ENCODE measurements around the gene SNAP47.

The SNAP47 gene

GRCh38 chr1:227733309-227733705 lies 1.9 kb upstream of the SNAP47 start:
- TF ChIP-seq, protein P1, sequence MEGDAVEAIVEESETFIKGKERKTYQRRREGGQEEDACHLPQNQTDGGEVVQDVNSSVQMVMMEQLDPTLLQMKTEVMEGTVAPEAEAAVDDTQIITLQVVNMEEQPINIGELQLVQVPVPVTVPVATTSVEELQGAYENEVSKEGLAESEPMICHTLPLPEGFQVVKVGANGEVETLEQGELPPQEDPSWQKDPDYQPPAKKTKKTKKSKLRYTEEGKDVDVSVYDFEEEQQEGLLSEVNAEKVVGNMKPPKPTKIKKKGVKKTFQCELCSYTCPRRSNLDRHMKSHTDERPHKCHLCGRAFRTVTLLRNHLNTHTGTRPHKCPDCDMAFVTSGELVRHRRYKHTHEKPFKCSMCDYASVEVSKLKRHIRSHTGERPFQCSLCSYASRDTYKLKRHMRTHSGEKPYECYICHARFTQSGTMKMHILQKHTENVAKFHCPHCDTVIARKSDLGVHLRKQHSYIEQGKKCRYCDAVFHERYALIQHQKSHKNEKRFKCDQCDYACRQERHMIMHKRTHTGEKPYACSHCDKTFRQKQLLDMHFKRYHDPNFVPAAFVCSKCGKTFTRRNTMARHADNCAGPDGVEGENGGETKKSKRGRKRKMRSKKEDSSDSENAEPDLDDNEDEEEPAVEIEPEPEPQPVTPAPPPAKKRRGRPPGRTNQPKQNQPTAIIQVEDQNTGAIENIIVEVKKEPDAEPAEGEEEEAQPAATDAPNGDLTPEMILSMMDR (IDR thresholded peaks at IDR 0.05; ENCODE audit: low read depth, low read length): no peak
- H3K4me3 ChIP-seq (ENCODE audit: low read depth, low read length): no peak overlapping the region

DNA sequence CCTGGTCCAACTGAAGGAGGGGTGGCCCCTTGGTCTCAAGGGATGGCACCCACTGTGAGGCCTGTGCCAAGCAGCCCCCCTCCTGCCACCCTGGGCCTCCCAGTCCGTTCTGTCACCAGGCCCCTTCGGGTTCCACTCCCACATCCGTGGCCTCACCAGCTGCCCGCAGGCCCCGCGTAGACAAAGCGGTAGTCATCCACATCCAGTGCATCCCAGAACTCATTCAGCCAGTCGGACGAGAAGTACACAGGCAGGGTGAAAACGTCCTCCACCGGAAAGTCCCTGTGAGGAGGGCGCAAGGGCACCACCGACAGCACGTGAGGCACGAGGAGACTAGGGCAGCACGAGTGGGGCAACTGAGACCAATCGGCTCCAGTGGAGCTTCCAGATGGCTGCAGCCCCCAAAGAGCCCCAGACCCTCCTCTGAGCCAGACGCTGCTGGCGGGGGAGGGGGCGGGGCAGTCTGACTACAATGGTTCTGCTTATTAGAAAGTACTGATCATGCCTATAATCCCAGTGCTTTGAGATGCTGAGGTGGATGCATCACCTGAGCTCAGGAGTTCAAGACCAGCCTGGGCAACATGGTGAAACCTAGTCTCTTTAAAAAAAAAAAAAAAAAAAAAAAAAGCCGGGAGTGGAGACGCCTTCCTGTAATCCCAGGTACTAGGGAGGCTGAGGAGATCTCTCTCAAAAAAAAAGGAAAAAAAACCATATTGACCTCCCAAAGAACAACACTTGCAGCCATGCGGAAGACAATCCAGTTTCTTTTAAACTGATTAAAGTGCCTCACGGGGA lies 1.3 kb upstream of the SNAP47 start:
- H3K4me3 ChIP-seq (ENCODE audit: low read depth, low read length): peak overlapping the region; percentile 89
- TF ChIP-seq, protein P1 (IDR thresholded peaks at IDR 0.05; ENCODE audit: low read depth, low read length): no peak

DNA sequence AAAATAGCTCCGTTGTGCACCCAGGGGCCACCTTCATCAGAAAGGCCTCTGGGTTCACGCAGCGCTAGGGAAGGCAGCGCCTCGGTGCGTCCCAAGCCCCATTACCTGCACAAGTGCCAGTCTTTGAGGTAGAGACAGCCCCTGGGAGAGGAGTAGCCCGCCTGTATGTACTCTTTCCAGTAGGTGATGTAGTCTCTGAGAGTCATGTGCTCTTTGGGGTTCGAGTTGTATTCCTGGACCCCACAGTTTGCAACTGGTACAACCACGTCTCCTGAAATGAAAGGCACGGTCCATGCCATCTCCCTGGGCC lies 734 bp upstream of the SNAP47 start:
- TF ChIP-seq, protein P1 (IDR thresholded peaks at IDR 0.05; ENCODE audit: low read depth, low read length): no peak
- H3K4me3 ChIP-seq (ENCODE audit: low read depth, low read length): peak overlapping the region; percentile 89

GRCh38 chr1:227735539-227736285 lies 477 bp downstream of the SNAP47 start:
- peak overlapping the region; percentile 89 for H3K4me3 ChIP-seq (ENCODE audit: low read depth, low read length)
- TF ChIP-seq, protein P1 (IDR thresholded peaks at IDR 0.05; ENCODE audit: low read depth, low read length): no peak

DNA sequence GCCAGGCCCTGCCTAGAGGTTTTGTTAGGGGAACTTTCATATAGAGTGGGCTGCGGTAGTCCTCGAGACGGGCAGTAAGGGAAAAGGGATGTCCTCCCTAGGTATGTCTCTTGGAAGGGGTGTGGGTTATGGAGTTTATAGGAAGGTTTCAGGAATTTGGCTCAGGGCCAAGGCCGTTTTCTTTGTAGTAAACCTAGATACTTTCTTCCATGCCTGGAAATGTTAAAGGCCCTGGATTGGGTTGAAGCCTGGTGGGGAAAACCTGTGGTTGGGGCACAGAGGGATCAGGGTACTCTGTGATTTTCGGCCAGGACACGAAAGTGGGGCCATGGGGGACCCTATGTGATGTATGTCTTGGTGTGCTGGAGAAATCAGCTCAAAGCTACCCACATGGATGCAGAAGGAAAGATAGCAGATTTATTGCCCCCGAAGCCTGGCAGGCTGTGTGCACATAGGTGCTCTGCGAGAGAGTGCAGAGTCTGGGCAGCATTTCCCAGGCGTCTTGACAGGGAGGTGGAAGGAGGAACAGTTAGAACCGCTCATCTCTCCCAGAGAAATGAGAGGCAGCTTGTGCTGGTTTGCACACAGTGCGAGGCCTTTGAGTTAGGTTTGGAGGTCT lies 1.7 kb downstream of the SNAP47 start:
- TF ChIP-seq, protein P1 (IDR thresholded peaks at IDR 0.05; ENCODE audit: low read depth, low read length): no peak
- H3K4me3 ChIP-seq (ENCODE audit: low read depth, low read length): no peak overlapping the region

GRCh38 chr1:227738820-227739219 lies 3.6 kb downstream of the SNAP47 start:
- H3K4me3 ChIP-seq (ENCODE audit: low read depth, low read length): no peak overlapping the region
- TF ChIP-seq, protein P1 (IDR thresholded peaks at IDR 0.05; ENCODE audit: low read depth, low read length): no peak

DNA sequence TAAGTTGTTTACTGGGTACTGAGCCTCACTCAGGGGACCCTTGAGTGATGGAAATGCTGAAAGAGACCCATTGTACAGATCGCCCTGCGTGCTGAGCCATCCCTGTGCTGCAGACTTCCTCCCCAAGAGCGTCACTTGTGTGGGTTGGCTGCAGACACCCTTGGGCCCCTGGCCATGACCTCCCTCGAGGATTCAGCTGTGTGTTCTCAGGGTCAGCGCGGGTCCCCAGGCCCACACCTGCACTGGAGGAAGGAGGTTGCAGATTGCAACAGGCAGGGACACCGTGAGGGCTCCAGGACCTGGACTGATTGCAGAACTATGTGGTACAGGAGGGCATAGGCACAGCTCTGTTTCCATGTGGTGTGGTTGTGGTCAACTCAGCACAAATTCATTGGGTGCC lies 4.4 kb downstream of the SNAP47 start:
- no peak overlapping the region for H3K4me3 ChIP-seq (ENCODE audit: low read depth, low read length)
- TF ChIP-seq, protein P1 (IDR thresholded peaks at IDR 0.05; ENCODE audit: low read depth, low read length): no peak
